IPS DF 19.7 (cell line): Measurements from ENCODE around the gene CCR6.

Source experiments
- DNase-seq: peaks from one replicate; pipeline ENCODE4 v3.0.0-alpha.2; 2013; ENCODE audit warnings: low read depth, low spot score

CCR6 gene

DNA sequence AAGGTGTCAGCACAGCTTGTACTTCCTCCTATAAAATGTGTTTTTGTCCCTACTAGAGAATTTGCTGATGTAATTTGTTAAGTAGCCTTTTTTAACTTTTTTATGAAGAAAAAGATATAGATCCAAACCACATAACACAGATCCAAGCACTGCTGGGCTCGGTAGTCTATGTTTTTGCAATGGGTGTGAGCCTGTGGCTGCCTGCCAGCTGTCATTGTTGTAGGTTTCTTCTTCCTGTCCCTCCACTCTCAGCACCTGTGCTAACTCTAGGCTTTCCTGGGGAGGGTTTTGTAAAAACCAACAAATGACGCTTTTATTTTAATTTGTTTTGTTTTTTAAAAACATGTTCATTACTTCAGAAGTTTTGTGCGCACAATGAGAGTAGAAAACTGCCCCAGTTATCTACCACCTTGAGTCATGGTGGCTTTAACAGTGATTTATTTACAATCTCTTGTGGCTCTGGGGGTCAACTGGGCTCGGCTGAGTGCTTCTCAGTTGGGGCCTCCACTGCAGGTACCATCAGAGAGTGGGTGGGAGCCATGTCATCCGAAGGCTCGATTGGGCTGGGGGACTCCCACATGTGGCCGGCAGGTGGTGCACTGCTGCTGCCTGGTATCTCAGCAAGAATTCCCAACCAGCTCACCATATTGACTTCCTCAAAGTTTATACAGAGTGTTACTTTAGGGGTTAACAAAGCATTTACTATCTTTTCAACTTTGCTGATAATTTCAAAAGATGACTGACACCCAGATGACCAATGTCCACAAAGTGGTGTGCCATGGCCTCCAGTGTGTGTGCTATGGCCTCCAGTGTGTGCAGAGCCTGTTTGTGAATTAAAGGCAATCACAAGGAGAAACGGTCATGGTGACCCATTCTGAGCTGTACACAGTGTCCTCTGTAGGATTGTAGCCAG, 3.0 kb upstream of the CCR6 start:
- DNase-seq = no peak

DNA sequence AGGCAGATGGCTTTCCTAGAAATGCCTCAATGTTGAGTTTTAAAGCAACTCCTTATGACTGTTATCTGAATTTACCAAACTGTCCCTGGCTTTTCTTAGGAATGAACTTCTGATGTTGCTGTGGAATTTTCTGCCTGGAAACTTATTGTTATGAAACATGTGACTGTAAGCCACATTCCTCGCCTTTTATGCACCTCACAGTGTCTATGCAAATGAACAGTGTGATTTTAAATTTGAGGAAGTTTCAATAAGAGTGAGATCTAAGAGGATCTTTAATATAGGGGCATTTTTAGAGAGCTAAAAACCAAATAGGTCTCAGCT, 2.4 kb upstream of the CCR6 start:
- no peak for DNase-seq

DNA sequence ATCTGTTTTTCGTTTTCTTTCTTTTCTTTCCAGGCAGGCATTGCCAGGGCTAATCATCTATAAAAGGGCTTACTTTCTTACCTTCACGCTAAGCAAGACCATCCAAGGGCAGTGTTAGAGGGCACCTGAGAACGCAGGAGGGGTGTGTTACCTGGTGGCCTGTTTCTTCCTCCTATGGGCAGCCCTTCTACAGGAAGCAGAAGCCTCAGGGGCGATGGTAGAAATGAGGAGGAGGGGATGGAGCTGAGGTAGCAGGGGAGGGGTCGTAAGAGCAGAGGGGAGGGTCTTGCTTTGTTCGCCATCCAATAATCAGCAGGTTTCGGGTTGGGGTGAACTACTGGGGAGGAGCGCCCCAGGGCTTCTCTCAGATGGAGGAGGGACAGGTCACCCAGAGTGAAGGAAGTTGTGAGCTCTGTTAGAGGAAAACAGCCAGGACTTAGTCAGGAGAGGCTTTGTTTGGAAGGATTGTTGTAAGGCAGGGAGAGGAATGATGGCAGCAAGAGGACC, 1.5 kb upstream of the CCR6 start:
- no peak for DNase-seq

DNA sequence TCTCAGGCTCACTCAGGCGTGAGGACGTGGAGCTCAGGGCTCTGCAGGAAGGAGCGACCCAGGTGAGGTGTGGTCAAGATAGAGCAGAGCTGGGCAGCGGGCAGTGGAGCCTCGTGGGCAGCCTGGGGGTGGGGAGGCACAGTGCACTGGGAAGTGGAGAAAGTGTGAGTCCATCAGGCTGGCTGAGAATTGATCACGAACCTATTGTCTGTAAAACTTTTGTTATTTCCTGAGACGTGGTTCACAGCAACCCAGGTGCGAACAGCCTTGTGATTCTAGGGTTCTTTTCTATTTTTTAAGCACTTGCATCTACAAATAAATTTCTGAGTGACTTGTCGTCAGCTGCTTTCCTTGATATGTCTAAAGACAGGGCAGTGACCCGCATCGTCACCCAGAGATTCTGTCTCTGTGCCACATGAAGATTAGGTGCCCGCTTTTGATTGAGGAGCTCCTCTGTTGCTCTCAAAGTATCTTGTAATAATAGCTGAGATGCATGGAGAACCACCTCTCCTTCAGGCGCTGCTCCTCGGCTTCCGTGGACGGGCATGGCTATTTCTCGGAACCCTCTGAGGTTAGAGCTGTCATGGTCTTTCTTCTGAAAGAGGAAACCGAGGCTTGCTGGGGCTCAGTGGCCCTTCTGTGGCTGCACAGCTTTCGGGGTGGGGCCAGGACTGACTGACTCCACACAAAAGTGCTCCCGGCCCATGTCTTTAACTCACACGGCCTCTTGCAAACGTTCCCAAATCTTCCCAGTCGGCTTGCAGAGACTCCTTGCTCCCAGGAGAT, 662 bp upstream of the CCR6 start:
- no peak for DNase-seq

DNA sequence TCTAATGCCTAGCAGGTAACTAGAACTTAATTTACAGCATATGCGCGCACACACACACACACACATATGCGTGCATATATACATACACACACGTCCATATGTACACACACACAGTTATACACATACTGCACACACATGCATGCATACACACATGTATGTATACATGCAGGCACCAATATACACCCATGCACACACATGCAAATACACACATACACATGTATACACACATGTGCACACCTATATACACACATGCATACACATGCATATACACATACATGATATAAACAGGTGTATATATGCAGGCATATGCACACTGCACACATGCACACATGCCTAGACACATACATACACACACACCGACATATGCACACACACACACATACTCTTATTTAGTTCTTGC, 1.9 kb downstream of the CCR6 start:
- DNase-seq = no peak

DNA sequence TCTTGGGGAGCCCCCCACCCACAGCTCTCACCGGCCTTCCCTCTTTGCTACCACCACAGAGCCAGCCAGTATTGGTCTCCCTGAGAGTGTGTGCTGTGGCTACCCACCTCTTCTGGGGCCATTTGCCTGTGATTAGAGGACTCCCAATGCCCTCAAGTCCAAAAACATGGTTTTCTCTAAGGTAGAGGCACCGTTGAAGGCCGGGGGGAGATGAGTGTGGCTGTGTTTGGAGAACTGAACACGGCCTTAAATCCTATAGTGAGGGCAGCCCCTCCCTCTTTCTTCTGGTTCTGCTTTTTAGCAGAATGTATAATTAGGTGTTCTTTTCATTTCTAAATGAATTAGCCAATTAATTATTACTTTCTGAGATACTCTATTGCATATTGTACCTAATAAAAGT, 2.5 kb downstream of the CCR6 start:
- DNase-seq = no peak

DNA sequence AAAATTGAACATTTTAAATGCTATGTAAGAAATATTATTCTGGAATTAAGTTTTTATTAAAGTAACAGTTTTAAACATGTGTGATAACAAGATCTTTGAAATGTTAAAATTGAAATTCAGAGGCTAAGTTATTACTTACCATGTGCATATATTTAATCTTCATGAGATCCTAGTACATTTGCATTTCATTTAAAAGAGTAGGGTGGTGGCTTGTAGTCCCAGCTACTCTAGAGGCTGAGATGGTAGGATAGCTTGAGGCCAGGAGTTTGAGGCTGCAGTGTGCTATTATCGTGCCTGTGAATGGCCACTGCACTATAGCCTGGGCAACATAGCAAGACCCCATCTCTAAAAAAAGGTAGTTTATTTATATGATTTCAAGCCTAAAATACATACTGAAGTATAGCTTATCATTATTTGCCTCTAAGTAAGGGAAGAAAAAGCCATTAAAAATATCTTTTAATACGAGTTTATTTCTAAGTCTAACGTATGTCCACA, 3.0 kb downstream of the CCR6 start:
- DNase-seq = no peak

DNA sequence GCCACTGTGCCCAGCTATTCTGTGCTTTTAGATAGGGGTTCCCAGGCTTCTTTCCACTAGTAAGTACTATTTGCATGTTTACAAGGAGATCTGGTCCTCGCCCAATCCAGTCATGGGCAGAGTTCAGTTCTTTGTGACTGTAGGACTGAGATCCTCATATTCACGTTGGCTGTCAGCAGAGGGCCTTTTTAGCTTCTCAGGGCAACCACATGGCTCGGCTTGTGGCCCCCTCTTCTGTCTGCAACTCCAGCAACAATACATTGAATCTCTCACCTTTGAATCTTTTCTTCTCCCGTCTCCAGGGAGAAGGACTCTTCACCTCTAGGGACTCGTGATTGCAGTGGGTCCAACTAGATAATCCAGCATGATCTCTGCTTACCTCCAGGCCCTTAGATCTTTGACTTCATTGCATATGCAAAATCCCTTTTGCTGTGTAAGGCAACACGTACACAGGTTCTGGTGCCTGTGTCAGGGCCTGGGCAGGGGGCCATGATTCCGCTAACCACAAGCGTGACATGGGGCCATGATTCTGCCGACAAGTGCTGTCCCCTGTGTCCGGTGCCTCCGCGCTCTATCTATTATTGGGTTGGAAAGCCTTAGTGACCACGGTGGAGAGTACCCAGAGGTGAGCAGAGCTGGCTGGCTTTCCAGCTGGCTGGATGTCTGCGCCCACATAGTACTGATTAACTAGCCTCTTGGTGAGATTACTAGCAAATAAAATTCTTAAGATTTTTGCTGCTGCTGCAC, 5.1 kb downstream of the CCR6 start:
- DNase-seq = no peak

DNA sequence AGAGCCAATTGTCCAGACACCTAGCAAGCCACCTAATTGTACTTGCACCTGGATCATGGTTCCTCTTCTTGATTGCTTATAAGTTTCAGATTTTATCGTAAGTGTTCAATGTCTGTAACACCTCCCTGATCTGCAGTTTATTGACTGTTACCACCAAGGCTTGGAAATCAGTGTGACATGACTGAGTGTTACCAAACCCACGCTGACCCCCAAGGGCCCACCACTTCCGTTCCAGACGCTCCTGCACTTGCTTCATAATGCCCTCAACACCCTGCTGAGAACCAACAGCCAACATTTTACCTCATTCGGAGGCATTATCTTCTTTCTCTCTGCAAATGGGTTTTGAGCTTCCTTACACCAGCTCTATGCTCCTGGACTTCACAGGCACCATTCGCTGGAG, 6.3 kb downstream of the CCR6 start:
- no peak for DNase-seq

DNA sequence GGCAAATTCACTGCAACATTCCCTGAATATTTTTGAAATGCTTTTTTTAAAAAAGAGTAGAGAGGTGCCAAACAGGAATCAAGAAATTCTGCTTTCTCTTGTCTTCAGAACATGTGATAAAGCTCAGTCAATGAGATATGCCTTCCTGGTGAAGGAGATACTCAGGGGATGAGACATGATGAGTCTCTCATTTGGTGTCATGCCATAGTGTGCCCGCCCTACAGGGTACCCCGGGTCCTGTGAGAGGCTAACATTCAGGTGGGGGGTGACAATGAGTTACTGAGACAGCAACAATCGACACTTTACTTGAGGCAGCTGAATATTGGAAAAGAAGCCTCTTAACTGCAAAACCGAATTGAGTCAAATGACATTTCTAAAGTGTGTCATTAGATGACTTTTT, 6.7 kb downstream of the CCR6 start:
- DNase-seq = no peak

DNA sequence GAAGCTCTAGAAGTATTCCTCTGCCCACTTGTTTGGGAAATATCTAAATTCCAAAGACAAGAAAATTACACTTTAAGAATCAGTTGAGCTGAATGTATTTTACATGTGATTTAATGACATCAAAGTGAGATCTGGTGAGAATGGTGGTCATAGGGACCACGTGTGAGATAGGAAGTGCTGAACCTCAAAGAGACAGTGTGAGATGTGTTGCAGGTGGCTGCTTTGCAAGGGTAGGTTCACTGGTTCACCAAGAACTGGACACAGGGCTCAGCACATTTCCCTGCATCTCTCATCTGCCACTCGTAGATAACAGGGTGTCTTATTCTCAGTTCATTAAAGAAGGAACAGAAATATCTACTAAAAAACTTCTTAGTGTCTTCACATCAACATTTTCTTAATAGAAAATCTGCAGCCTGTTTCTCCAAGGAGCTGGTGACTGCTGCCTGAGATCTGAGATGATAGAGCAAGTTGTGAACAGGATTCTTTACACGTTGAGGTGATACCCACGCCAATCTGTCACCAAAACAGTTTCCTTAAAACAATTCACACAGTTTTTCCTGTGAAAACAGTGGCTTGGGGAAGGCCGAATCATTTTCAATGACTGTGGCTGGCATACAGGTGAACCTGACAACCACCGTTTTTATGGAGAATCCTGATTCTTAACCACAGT, 7.2 kb downstream of the CCR6 start:
- DNase-seq = no peak

DNA sequence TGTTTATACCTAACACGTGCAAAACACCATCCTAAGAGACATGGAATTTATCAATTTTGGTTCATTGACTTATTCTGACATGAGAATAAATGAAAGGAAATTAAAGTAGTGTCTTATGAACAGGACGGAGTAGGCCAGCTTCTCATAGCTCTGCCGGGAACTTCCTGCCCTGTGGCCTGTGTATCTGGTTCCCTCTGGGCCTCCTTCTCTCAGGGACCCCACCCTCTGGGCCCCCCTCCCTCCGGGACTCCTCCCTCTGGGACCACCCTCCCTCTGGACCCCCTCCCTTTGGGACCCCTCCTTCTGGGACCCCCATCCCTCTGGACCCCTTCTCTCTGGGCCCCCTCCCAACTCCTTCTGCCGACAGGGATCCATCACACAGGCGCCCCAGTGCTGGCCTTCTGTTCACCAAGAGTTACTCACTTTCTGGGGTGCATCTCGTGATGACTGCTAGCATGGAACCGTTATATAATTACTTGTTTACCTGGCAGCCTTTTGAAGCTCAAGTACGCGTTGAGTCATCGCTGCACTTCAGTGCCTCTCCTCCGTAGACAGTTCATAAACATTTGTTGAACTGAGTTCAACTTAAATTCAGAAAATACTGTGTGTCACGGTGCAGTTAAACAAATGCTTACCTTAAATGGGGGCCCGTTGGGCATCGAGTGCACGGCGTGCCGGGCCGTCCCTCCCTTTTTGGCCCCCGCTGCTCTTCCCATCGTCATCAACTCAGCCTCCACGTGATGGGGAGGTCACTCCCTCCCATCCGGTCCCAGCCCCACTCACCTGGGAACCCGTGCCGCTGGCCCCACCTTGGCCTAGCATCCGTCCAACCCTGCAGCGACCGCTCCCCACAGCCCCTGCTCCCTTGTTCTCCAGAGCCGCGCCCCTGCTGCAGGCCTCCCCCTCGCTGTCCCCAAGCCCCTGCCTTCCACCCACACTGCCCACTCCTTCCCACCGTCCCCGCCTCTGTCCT, 8.1 kb downstream of the CCR6 start:
- DNase-seq = no peak

DNA sequence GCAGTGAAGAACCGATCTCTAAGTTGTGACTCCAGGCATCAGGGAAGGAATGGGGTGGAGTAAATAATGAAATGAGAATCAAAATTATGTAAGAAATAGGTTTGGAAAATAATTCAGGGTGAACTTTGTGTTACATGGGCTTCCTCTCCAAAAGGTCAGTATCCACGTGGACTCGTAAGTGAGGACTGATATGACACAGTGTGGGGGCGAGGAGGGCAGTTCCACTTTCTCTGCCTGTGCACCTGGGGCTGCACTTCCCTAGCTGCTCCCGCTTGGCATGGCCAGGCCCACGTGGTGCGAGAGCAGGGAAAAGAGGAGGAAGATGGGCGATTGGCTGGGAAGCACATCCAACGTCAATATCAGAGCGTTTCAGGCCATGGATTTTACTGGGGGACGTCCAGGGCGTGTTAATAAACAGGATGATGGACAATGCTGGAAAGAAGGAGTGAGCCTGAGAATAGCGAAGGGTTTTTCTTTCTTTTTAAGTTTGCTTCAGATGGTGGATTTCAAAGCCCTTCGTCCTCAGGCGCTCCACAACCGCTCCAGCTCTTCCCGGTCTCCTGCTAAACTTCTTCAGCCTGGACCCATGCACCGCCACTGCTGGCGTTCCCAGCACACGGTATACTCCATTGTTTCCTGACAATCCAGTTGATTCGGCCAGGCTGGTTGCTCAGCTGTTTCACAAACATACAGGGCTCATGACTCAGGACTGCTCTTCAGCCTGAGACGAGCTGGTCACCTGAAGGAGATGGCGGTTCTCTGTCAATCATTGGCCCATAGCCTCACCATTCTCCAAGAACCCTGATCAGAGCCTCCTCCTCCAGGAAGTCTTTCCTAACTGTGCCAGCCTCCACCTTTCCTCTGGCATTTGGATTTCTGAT, 11.8 kb downstream of the CCR6 start:
- DNase-seq = no peak

DNA sequence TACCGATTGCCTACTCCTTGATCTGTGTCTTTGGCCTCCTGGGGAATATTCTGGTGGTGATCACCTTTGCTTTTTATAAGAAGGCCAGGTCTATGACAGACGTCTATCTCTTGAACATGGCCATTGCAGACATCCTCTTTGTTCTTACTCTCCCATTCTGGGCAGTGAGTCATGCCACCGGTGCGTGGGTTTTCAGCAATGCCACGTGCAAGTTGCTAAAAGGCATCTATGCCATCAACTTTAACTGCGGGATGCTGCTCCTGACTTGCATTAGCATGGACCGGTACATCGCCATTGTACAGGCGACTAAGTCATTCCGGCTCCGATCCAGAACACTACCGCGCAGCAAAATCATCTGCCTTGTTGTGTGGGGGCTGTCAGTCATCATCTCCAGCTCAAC, 13.5 kb downstream of the CCR6 start:
- DNase-seq = no peak

DNA sequence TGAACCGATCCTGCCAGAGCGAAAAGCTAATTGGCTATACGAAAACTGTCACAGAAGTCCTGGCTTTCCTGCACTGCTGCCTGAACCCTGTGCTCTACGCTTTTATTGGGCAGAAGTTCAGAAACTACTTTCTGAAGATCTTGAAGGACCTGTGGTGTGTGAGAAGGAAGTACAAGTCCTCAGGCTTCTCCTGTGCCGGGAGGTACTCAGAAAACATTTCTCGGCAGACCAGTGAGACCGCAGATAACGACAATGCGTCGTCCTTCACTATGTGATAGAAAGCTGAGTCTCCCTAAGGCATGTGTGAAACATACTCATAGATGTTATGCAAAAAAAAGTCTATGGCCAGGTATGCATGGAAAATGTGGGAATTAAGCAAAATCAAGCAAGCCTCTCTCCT, 14.2 kb downstream of the CCR6 start:
- no peak for DNase-seq

DNA sequence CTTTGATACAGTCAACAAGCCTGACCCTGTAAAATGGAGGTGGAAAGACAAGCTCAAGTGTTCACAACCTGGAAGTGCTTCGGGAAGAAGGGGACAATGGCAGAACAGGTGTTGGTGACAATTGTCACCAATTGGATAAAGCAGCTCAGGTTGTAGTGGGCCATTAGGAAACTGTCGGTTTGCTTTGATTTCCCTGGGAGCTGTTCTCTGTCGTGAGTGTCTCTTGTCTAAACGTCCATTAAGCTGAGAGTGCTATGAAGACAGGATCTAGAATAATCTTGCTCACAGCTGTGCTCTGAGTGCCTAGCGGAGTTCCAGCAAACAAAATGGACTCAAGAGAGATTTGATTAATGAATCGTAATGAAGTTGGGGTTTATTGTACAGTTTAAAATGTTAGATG, 15.0 kb downstream of the CCR6 start:
- no peak for DNase-seq

DNA sequence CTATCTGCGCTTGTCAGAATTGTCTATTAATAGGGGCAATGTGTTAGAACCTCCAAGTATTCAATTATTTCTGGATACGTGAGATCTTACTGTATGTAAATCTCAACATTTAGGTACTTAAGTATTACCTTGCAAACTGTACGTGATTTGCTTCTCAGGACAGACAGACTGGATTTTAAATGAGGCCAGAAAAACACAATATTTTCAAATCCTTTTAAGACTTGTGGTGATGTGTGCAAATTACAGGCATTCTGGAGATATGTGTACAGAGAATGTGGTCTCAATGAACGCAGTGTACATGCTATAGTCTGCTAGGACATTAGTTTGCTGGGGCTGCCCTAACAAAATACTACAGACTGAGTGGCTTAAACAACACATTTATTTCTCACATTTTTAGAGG, 16.9 kb downstream of the CCR6 start:
- no peak for DNase-seq

DNA sequence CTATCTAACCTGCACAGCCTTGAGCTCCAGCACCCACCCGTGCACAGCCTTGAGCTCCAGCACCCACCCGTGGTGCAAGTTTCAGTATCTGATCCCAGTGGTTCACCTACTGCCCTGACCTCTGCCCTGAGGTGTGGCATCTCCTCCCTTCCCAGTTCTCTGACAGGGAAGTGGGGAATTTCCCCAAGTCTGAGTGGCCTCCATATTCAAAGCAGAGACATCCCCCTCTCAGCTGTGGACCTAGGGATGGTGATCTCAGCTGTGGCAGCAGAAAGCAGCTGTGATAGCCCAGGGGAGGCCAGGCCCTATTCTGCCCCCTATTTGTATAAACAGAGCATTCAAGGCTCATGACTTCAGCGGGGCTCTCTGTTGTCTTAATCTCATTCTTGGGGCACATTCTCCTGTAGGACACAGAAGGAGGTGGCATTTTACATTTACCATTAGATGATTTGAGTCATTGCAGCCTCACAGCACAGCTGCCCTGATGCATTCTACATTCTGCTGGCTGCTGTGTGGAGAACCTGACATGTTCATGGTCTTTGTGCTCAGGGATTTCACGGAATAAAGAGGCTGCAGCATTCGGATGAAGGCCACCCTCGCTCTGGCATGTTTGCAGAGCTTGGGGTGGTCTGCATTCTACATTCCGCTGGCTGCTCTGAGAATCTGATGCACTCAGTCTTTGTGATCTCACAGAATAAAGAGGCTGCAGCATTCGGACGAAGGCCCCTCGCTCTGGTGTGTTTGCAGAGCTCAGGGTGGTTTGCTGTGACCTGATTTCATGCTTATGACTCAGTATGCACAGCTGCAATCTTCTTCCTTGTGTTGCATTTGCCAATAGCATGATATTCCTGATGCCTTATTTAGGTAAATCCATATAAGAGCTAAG, 17.9 kb downstream of the CCR6 start:
- no peak for DNase-seq
